MG63 (cell line): ENCODE measurements around the gene IL18BP. TPM values are rescaled to one million over a fixed set of nuclear protein-coding genes. Genes with fewer than 3 reads are reported as not detected.

Experiments used
- DNase-seq: peaks from one replicate; pipeline ENCODE4 v3.0.0-alpha.2; 2020
- H3K27me3 ChIP-seq: fragments of 250-450 bp; sonication (Bioruptor Pico); 2 replicates; pipeline ENCODE4 v1.5.1; 2020; ENCODE audit warnings: mild to moderate bottlenecking, moderate library complexity
- H3K36me3 ChIP-seq: fragments of 250-450 bp; sonication (Bioruptor Pico); 2 replicates; pipeline ENCODE4 v1.5.1; 2020; ENCODE audit warnings: mild to moderate bottlenecking, moderate library complexity
- H3K4me3 ChIP-seq: fragments of 250-450 bp; sonication (Bioruptor Pico); 2 replicates; pipeline ENCODE4 v1.5.1; 2020; ENCODE audit warnings: mild to moderate bottlenecking, moderate library complexity
- H3K9me3 ChIP-seq: fragments of 250-450 bp; sonication (Bioruptor Pico); 2 replicates; pipeline ENCODE4 v1.5.1; 2020; ENCODE audit warnings: mild to moderate bottlenecking, moderate library complexity
- total RNA-seq: library from RNA; depleted of rRNA; stranded (reverse); fragments of >200 nt; shearing (Covaris generic); gene quantifications from 2 replicates; pipeline ENCODE4 v1.2.3, GENCODE V29; 2014; ENCODE audit warnings: low replicate concordance

Gene IL18BP
- total RNA-seq, 1 experiment from 2014 or later: 1.0 TPM

DNA sequence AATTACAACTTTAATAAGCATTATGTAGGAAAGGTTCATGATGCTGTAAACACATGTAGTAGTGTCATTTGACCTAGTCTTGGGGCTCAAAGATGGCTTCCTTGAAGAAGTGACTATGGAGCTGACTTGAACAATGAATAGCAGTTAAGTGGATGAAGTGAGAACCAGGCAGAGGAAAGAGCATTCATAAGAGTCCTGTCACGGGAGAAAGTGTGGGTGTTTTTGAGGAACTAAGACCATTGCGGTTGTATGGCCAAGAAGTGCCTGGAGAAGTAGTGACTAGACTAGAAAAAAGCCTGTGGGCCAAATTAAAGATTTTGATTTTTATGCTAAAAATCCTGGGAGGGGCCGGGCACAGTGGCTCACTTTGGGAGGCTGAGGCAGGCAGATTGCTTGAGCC, 7.2 kb upstream of the IL18BP start:
- H3K9me3 ChIP-seq: no peaks in the 10 kb centered on the region
- H3K4me3 ChIP-seq: no peak overlapping the region
- H3K27me3 ChIP-seq: no peaks in the 10 kb centered on the region

GRCh38 chr11:71992136-71992730, 6.5 kb upstream of the IL18BP start:
- no peaks in the 10 kb centered on the region for H3K27me3 ChIP-seq
- no peak overlapping the region for H3K4me3 ChIP-seq
- no peak for DNase-seq
- H3K36me3 ChIP-seq: peaks cover 12% of the 10 kb centered on the region; the same call in 1 of the 2 replicates
- H3K9me3 ChIP-seq: no peaks in the 10 kb centered on the region

More for the DNA sequence above, 7.2 kb upstream of the IL18BP start:
- no peak for DNase-seq
- H3K36me3 ChIP-seq: peaks cover 12% of the 10 kb centered on the region; the same call in 1 of the 2 replicates

DNA sequence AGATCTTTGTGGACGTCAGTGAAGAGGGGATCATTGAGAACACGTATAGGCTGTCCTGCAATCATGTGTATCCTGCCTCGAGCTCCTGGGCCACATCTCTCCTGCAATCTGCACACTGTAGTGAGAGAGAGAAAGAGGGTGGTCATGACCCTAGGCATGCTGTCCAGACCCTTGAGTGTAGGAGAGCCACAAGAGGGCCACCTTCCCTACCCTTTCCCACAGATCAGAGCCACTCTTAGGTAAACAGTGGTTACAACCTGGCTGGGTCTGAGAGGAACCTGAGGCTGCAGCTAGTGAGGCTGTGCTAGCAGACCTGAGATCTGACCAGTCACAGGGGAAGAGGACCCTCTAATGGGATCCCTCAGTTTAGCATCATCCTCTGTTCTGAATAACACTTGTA, 3.9 kb upstream of the IL18BP start:
- no peaks in the 10 kb centered on the region for H3K9me3 ChIP-seq
- H3K4me3 ChIP-seq: no peak overlapping the region
- peaks cover 17% of the 10 kb centered on the region for H3K36me3 ChIP-seq
- no peaks in the 10 kb centered on the region for H3K27me3 ChIP-seq
- no peak for DNase-seq

- Histone ChIP-seq H3K27me3 (no peaks in the 10 kb centered on the region), H3K4me3 (no peak overlapping the region), H3K9me3 (no peaks in the 10 kb centered on the region), H3K36me3 (peaks cover 13% of the 10 kb centered on the region)
- no peak for DNase-seq
Observed at GRCh38 chr11:71995726-71996291, 2.9 kb upstream of the IL18BP start.

GRCh38 chr11:71996517-71996916, 2.2 kb upstream of the IL18BP start:
- Histone ChIP-seq H3K27me3 (no peaks in the 10 kb centered on the region), H3K4me3 (no peak overlapping the region), H3K9me3 (no peaks in the 10 kb centered on the region), H3K36me3 (peaks cover 8% of the 10 kb centered on the region)
- no peak for DNase-seq

GRCh38 chr11:71996946-71997345, 1.8 kb upstream of the IL18BP start:
- Histone ChIP-seq H3K4me3 (no peak overlapping the region), H3K9me3 (no peaks in the 10 kb centered on the region), H3K36me3 (peaks cover 11% of the 10 kb centered on the region), H3K27me3 (no peaks in the 10 kb centered on the region)
- no peak for DNase-seq

DNA sequence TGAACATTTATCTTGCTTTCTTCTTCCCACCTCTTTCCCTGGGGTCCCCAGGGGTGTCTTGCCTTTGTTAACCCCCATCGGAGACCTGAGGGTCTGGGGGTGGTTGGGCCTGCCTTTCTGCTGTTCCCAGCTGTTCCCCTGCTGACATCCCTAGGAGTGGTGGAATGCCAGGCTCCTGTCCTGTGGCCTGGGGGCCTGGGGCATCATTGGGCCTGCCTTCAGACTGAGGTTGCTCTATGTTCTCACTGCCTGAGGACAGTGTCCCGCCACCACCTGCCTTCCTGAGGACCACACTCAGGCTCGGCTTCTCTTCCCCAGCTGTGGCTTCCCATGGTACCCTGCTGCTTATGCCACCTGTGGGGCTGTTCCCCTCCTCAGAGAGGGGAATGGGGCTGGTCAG, 1.1 kb upstream of the IL18BP start:
- DNase-seq: no peak
- Histone ChIP-seq H3K4me3 (no peak overlapping the region), H3K36me3 (peaks cover 13% of the 10 kb centered on the region), H3K27me3 (no peaks in the 10 kb centered on the region), H3K9me3 (no peaks in the 10 kb centered on the region)

DNA sequence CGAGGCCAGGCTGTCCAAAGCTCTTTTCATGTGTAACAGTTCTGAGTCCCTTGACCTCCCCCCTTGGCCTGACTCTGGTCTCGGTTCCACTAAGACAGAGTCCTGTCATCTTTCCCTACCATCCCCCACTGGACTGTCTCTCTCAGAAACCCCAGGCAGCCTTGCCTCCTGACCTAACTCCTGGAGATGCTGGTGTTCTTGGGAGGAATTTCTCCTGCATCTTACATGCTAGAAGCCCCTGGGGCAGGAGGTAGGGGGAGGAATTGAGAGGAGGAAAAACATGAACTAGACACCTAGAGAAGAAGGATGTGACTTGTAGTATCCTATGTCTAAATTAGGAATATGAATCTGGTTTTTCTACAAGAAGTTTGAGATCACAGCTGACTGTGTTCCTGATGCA, 648 bp upstream of the IL18BP start:
- Histone ChIP-seq H3K4me3 (no peak overlapping the region), H3K27me3 (no peaks in the 10 kb centered on the region), H3K9me3 (no peaks in the 10 kb centered on the region), H3K36me3 (peaks cover 17% of the 10 kb centered on the region)
- DNase-seq: no peak

- DNase-seq: no peak
- H3K27me3 ChIP-seq: no peaks in the 10 kb centered on the region
Observed at GRCh38 chr11:71999362-71999761, 653 bp downstream of the IL18BP start.

DNA sequence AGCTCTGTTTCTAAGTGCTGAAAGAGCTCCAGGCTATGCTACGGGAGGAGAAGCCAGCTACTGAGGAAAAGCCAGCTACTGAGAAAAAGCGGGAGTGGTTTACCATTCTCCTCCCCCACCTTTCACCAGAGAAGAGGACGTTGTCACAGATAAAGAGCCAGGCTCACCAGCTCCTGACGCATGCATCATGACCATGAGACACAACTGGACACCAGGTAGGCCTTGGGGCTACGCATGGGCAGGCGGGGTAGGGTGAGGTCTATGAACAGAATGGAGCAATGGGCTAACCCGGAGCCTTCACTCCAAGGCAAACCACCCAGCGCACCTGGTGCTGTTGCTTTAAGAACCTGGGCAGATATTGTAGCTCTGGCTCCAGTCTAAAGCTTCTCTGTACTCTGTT, 1.1 kb downstream of the IL18BP start:
- Histone ChIP-seq H3K36me3 (peaks cover 35% of the 10 kb centered on the region), H3K27me3 (no peaks in the 10 kb centered on the region), H3K9me3 (no peaks in the 10 kb centered on the region), H3K4me3 (no peak overlapping the region)
- no peak for DNase-seq

More at GRCh38 chr11:71999362-71999761, 653 bp downstream of the IL18BP start:
- Histone ChIP-seq H3K4me3 (no peak overlapping the region), H3K9me3 (no peaks in the 10 kb centered on the region), H3K36me3 (peaks cover 30% of the 10 kb centered on the region)

DNA sequence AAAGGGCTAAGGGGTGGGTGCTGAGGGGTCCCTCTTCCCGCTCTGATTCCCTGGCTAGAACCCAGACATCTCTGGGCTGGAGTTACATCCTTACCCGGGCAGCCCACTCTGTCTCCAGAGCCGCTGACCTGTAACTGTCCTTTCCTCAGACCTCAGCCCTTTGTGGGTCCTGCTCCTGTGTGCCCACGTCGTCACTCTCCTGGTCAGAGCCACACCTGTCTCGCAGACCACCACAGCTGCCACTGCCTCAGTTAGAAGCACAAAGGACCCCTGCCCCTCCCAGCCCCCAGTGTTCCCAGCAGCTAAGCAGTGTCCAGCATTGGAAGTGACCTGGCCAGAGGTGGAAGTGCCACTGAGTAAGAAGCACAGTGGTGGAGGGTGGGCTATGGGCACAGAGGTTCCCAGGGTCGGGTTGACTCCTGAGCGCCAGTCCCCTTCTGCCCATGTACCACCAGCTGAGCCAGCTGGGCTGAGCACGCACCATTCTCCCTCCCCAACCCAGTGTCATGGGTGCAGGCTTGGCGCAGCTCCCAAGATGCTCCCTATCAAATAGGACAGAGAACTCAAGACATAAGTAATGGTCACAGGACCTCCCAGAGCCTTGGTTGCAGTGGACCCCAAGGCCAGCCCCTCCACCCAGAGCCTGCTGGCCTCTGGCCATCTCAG, 1.6 kb downstream of the IL18BP start:
- H3K27me3 ChIP-seq: no peaks in the 10 kb centered on the region
- DNase-seq: no peak
- peaks cover 40% of the 10 kb centered on the region for H3K36me3 ChIP-seq
- no peak overlapping the region for H3K4me3 ChIP-seq
- H3K9me3 ChIP-seq: no peaks in the 10 kb centered on the region

DNA sequence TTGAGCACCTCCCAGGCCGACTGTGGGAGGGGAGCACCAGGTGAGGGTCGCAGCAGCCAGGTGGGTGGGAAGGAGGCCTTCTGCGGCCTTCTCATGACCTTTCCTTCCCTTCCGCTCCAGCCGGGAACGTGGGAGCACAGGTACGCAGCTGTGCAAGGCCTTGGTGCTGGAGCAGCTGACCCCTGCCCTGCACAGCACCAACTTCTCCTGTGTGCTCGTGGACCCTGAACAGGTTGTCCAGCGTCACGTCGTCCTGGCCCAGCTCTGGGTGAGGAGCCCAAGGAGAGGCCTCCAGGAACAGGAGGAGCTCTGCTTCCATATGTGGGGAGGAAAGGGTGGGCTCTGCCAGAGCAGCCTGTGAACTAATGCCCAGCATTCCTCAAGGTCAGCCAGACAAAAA, 2.6 kb downstream of the IL18BP start:
- no peaks in the 10 kb centered on the region for H3K27me3 ChIP-seq
- H3K4me3 ChIP-seq: no peak overlapping the region
- no peaks in the 10 kb centered on the region for H3K9me3 ChIP-seq
- no peak for DNase-seq
- H3K36me3 ChIP-seq: peaks cover 49% of the 10 kb centered on the region

DNA sequence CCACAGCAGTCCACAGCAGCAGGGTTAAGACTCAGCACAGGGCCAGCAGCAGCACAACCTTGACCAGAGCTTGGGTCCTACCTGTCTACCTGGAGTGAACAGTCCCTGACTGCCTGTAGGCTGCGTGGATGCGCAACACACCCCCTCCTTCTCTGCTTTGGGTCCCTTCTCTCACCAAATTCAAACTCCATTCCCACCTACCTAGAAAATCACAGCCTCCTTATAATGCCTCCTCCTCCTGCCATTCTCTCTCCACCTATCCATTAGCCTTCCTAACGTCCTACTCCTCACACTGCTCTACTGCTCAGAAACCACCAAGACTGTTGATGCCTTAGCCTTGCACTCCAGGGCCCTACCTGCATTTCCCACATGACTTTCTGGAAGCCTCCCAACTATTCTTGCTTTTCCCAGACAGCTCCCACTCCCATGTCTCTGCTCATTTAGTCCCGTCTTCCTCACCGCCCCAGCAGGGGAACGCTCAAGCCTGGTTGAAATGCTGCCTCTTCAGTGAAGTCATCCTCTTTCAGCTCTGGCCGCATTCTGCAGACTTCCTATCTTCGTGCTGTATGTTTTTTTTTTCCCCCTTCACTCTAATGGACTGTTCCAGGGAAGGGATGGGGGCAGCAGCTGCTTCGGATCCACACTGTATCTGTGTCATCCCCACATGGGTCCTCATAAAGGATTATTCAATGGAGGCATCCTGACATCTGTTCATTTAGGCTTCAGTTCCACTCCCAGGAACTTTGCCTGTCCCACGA, 3.3 kb downstream of the IL18BP start:
- H3K4me3 ChIP-seq: no peak overlapping the region
- no peak for DNase-seq
- H3K27me3 ChIP-seq: no peaks in the 10 kb centered on the region
- H3K9me3 ChIP-seq: no peaks in the 10 kb centered on the region
- H3K36me3 ChIP-seq: peaks cover 57% of the 10 kb centered on the region

GRCh38 chr11:72002841-72003775, 4.4 kb downstream of the IL18BP start:
- H3K4me3 ChIP-seq: no peak overlapping the region
- no peaks in the 10 kb centered on the region for H3K9me3 ChIP-seq
- H3K36me3 ChIP-seq: peaks cover 67% of the 10 kb centered on the region
- DNase-seq: no peak
- H3K27me3 ChIP-seq: no peaks in the 10 kb centered on the region

DNA sequence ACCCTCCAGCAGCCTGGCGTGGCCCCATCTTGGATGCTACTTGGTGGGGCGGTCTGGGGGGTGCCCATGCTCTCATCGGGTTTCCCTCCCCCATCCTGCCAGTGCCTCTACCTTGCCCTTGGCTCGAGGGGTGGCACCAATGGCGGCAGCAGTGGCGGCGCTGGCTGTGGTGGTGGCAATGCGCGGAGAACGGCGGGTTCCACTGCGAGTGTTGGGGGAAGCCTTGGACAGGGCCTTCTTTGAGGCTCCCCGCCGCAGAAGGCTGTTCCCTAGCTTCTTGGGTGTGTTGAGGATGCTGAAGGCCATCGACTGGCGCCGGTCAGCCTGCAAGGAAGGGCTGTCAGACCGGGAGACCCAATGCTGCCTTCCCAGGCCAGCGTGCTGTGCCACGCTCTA, 5.1 kb downstream of the IL18BP start:
- Histone ChIP-seq H3K9me3 (no peaks in the 10 kb centered on the region), H3K4me3 (no peak overlapping the region), H3K36me3 (peaks cover 73% of the 10 kb centered on the region), H3K27me3 (no peaks in the 10 kb centered on the region)
- no peak for DNase-seq

DNA sequence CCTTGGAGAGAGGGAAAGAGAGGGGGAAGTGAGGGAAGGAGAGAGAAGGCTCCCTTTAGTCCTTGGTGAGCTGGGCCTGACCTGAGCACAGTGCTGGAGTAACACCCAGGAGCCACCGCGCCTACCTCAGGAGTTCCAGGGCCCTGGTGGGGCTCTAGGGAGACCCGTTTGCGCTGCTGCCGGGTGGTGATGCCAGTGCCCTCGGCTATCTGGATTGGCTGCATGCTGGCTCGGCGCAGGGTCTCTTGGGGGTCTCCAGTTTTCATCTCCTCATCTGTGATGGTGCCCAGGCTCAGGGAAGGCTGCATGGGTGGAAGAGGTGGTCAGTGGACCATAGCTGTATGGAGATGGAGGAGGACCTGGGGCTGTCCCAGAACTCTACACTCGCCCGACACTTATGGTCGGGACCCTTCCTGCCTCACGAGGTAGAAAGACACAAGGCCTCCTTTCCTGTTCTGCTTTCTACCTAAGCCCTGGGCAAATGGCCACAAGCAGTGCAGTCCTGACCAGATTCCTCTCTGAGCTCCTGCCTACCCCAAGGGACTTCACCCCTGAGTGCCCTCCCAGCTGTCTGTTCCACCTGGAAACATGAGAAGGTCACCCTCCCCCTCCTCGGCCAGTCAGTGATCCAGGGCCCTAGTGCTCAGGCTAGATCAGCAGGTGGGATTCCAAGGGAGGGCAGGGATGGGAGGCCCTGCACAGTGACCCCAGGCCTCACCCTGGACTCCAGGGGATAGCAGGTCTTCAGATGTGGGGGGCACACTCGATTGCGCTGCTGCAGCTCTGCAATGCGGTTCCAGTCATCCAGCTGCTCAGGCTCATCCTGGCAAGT, 6.0 kb downstream of the IL18BP start:
- no peak overlapping the region for H3K4me3 ChIP-seq
- no peaks in the 10 kb centered on the region for H3K27me3 ChIP-seq
- H3K9me3 ChIP-seq: no peaks in the 10 kb centered on the region
- H3K36me3 ChIP-seq: peaks cover 76% of the 10 kb centered on the region
- no peak for DNase-seq
